Suppressor macrophage (primary cell): ENCODE measurements around the gene ATP8A1.

ENCODE experiments used
- DNase-seq, 4 experiments: peaks; one replicate each; pipeline ENCODE4 v3.0.0-alpha.2; 2020 to 2022

ATP8A1 gene

DNA sequence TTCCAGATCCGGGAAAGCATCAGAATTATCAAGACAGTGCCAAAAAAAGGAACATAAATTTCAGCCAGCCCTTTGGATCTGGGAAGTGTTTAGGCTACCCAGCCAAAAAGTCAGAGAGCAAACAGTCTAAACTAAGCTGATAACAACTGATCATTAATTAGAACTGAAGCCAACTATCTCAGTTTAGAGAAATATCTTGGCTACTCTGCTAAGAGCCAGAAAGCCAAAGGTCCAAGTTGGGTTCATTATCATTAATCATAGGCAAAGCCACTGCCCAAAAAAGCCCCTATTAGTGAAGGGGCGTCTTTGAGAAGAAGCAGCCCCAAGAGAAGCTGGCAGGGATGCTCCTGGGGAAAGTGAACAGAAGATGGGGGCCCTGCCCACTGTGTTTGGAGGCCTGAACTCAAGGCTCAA, 296.6 kb downstream of the ATP8A1 start:
- DNase-seq, result no peak

- DNase-seq, result no peak
Measured at GRCh38 chr4:42359711-42360110, 297.2 kb downstream of the ATP8A1 start.
